Peyer's patch (tissue), 4 donors: ENCODE measurements around the gene KLC4. TPM values are rescaled to one million over a fixed set of nuclear protein-coding genes. Genes with fewer than 3 reads are reported as not detected.

Experiments
- DNase-seq, 3 donors: peaks; one replicate each; pipeline ENCODE4 v3.0.0-alpha.2; 2017 to 2019
- H3K27ac ChIP-seq, 4 donors: fragments of 200-600 bp; sonication (generic); one replicate each; pipeline ENCODE4 v1.5.1; 2016 to 2019
- H3K27me3 ChIP-seq, 2 donors: fragments of 200-600 bp; sonication (generic); one replicate each; pipeline ENCODE4 v1.5.1; 2019
- H3K36me3 ChIP-seq, 3 donors: fragments of 200-600 bp; sonication (generic); one replicate each; pipeline ENCODE4 v1.5.1; 2016 to 2019
- H3K4me1 ChIP-seq, 4 donors: fragments of 200-600 bp; sonication (generic); one replicate each; pipeline ENCODE4 v1.5.1; 2016 to 2019
- H3K4me3 ChIP-seq, 4 donors: fragments of 200-600 bp; sonication (generic); 1 replicate in 3 of 4; 2 replicates in 1 of 4; pipeline ENCODE4 v1.5.1; 2016 to 2019; ENCODE audit warnings: mild to moderate bottlenecking in 1 of 4
- H3K9me3 ChIP-seq, 4 donors: fragments of 200-600 bp; sonication (generic); one replicate each; pipeline ENCODE4 v1.5.1; 2016 to 2019; ENCODE audit warnings: mild to moderate bottlenecking in 1 of 4
- CTCF ChIP-seq, 6 experiments: fragments of 450-650 bp in 4 of 6; fragments of 200-600 bp in 2 of 6; sonication (generic) in 1 of 6; IDR thresholded peaks; one replicate each; pipeline ENCODE4 v1.5.1; 2017 to 2019; ENCODE audit warnings: antibody characterized with exemption in 6 of 6, mild to moderate bottlenecking in 3 of 6, moderate library complexity in 1 of 6
- POLR2A ChIP-seq, 2 donors: fragments of 450-650 bp; IDR thresholded peaks; one replicate each; pipeline ENCODE4 v1.5.1; 2017; ENCODE audit warnings: antibody characterized with exemption in 2 of 2, mild to moderate bottlenecking in 2 of 2, moderate library complexity in 2 of 2
- total RNA-seq, 4 donors: library from RNA; depleted of rRNA; stranded (reverse); fragments of >200 nt; gene quantifications; one replicate each; pipeline ENCODE4 v1.1.0, GENCODE V29; 2016

KLC4 gene
- total RNA-seq, 4 donors from 2014 or later = 50.3 to 214 (median 183) TPM

- no peaks in the 10 kb centered on the region for H3K9me3 ChIP-seq
- no peak overlapping the region for H3K4me3 ChIP-seq
- peak overlapping the region in 1 of 4 donors; percentile 0 for H3K27ac ChIP-seq
- H3K27me3 ChIP-seq = no peaks in the 10 kb centered on the region
- peaks cover 0 to 19% (median 0%) of the 10 kb centered on the region in 4 donors for H3K4me1 ChIP-seq
- TF ChIP-seq POLR2A (IDR thresholded peaks at IDR 0.05) = no peak
- TF ChIP-seq CTCF (IDR thresholded peaks at IDR 0.05) = no peak
- DNase-seq = no peak
- H3K36me3 ChIP-seq = no peaks in the 10 kb centered on the region
Observed at GRCh38 chr6:43089874-43090558, 30.6 kb downstream of the KLC4 start.

- H3K9me3 ChIP-seq = no peaks in the 10 kb centered on the region
- peaks cover 0 to 19% (median 0%) of the 10 kb centered on the region in 4 donors for H3K4me1 ChIP-seq
- no peaks in the 10 kb centered on the region for H3K27me3 ChIP-seq
- H3K36me3 ChIP-seq = no peaks in the 10 kb centered on the region
- TF ChIP-seq CTCF (IDR thresholded peaks at IDR 0.05) = no peak
- no peak for TF ChIP-seq POLR2A (IDR thresholded peaks at IDR 0.05)
- peak overlapping the region in 1 of 4 donors; percentile 0 for H3K27ac ChIP-seq
- no peak for DNase-seq
- no peak overlapping the region for H3K4me3 ChIP-seq
Observed at GRCh38 chr6:43090559-43090956, 31.1 kb downstream of the KLC4 start.

GRCh38 chr6:43091020-43091419, 31.6 kb downstream of the KLC4 start:
- Histone ChIP-seq H3K4me3 (no peak overlapping the region), H3K27me3 (no peaks in the 10 kb centered on the region), H3K9me3 (no peaks in the 10 kb centered on the region), H3K4me1 (peaks cover 0 to 19% (median 0%) of the 10 kb centered on the region in 4 donors), H3K36me3 (no peaks in the 10 kb centered on the region), H3K27ac (no peak overlapping the region)
- no peak for DNase-seq
- TF ChIP-seq POLR2A (IDR thresholded peaks at IDR 0.05) (no peak), CTCF (IDR thresholded peaks at IDR 0.05) (no peak)

GRCh38 chr6:43091436-43091991, 32.1 kb downstream of the KLC4 start:
- H3K27me3 ChIP-seq = no peaks in the 10 kb centered on the region
- peaks cover 0 to 19% (median 0%) of the 10 kb centered on the region in 4 donors for H3K4me1 ChIP-seq
- no peak overlapping the region for H3K4me3 ChIP-seq
- H3K27ac ChIP-seq = no peak overlapping the region
- no peaks in the 10 kb centered on the region for H3K36me3 ChIP-seq
- TF ChIP-seq POLR2A (IDR thresholded peaks at IDR 0.05) = no peak
- no peak for TF ChIP-seq CTCF (IDR thresholded peaks at IDR 0.05)
- H3K9me3 ChIP-seq = no peaks in the 10 kb centered on the region
- DNase-seq = no peak

GRCh38 chr6:43092635-43093034, 33.2 kb downstream of the KLC4 start:
- Histone ChIP-seq H3K36me3 (no peaks in the 10 kb centered on the region), H3K27ac (no peak overlapping the region), H3K4me1 (peaks cover 0 to 19% (median 0%) of the 10 kb centered on the region in 4 donors), H3K9me3 (no peaks in the 10 kb centered on the region), H3K27me3 (no peaks in the 10 kb centered on the region), H3K4me3 (no peak overlapping the region)
- no peak for DNase-seq
- TF ChIP-seq POLR2A (IDR thresholded peaks at IDR 0.05) = no peak
- no peak for TF ChIP-seq CTCF (IDR thresholded peaks at IDR 0.05)
